ENCODE data around the gene FBXO47. TPM values are rescaled to one million over a fixed set of nuclear protein-coding genes. Genes with fewer than 3 reads are reported as not detected.

FBXO47 gene
- not detected for total RNA-seq (ENCODE audit: insufficient read depth, low replicate concordance)

GRCh38 chr17:38967290-38967738 is at the start of gene FBXO47:
Gene FBXO47, minus strand, starts transcription at chr17:38967403. Its CDS starts 4,378 bp downstream, at chr17:38963025.
- peak; percentile 96 for DNase-seq (ENCODE audit: low spot score)

GRCh38 chr17:39016193-39017153 is 49.3 kb upstream of the FBXO47 start:
- DNase-seq (ENCODE audit: low spot score): no peak

GRCh38 chr17:39015546-39015935 is 48.3 kb upstream of the FBXO47 start:
- DNase-seq (ENCODE audit: low spot score): no peak

GRCh38 chr17:39014795-39015545 is 47.8 kb upstream of the FBXO47 start:
- DNase-seq (ENCODE audit: low spot score): no peak

GRCh38 chr17:39014044-39014794 is 47.0 kb upstream of the FBXO47 start:
- peak; percentile 35 for DNase-seq (ENCODE audit: low spot score)

- DNase-seq (ENCODE audit: low spot score): no peak
Observed at GRCh38 chr17:39012725-39013124, 45.5 kb upstream of the FBXO47 start.

GRCh38 chr17:39011907-39012468 is 44.8 kb upstream of the FBXO47 start:
- DNase-seq (ENCODE audit: low spot score): no peak

GRCh38 chr17:39009581-39010001 is 42.4 kb upstream of the FBXO47 start:
- DNase-seq (ENCODE audit: low spot score): no peak

- DNase-seq (ENCODE audit: low spot score): no peak
Observed at GRCh38 chr17:39008633-39009032, 41.4 kb upstream of the FBXO47 start.

GRCh38 chr17:39002991-39003715 is 36.0 kb upstream of the FBXO47 start:
- peak; percentile 66 for DNase-seq (ENCODE audit: low spot score)

GRCh38 chr17:39001703-39002637 is 34.8 kb upstream of the FBXO47 start:
- peak; percentile 41 for DNase-seq (ENCODE audit: low spot score)

- no peak for DNase-seq (ENCODE audit: low spot score)
Observed at GRCh38 chr17:39000021-39000601, 32.9 kb upstream of the FBXO47 start.

- no peak for DNase-seq (ENCODE audit: low spot score)
Observed at GRCh38 chr17:38996660-38997337, 29.6 kb upstream of the FBXO47 start.

GRCh38 chr17:38994026-38994425 is 26.8 kb upstream of the FBXO47 start:
- no peak for DNase-seq (ENCODE audit: low spot score)

GRCh38 chr17:38984666-38985065 is 17.5 kb upstream of the FBXO47 start:
- no peak for DNase-seq (ENCODE audit: low spot score)

GRCh38 chr17:38982858-38983746 is 15.9 kb upstream of the FBXO47 start:
- DNase-seq (ENCODE audit: low spot score): peak; percentile 81

GRCh38 chr17:38981636-38982035 is 14.4 kb upstream of the FBXO47 start:
- peak; percentile 44 for DNase-seq (ENCODE audit: low spot score)

All from umbilical cord (tissue), 2 donors.